Suprapubic skin (tissue), 3 donors: Measurements from ENCODE around the gene SLC39A9.

ENCODE experiments used
- CTCF ChIP-seq, 2 donors: fragments of 200-600 bp in 1 of 2; fragments of 450-650 bp in 1 of 2; sonication (generic) in 1 of 2; IDR thresholded peaks; one replicate each; pipeline ENCODE4 v1.5.1; 2016 to 2019; ENCODE audit warnings: antibody characterized with exemption in 2 of 2, mild to moderate bottlenecking in 1 of 2, moderate library complexity in 1 of 2
- POLR2AphosphoS5 ChIP-seq, 3 donors: sonication (generic); formaldehyde crosslinking; IDR thresholded peaks; one replicate each; pipeline ENCODE4 v1.6.1; 2017; ENCODE audit warnings: antibody characterized with exemption in 3 of 3

- no peak for TF ChIP-seq POLR2AphosphoS5 (IDR thresholded peaks at IDR 0.05)
- no peak for TF ChIP-seq CTCF (IDR thresholded peaks at IDR 0.05)
These were observed 75.5 kb downstream of the SLC39A9 start for GRCh38 chr14:69473946-69474345.
